ENCODE data around the gene FAM181A.

Gene FAM181A

DNA sequence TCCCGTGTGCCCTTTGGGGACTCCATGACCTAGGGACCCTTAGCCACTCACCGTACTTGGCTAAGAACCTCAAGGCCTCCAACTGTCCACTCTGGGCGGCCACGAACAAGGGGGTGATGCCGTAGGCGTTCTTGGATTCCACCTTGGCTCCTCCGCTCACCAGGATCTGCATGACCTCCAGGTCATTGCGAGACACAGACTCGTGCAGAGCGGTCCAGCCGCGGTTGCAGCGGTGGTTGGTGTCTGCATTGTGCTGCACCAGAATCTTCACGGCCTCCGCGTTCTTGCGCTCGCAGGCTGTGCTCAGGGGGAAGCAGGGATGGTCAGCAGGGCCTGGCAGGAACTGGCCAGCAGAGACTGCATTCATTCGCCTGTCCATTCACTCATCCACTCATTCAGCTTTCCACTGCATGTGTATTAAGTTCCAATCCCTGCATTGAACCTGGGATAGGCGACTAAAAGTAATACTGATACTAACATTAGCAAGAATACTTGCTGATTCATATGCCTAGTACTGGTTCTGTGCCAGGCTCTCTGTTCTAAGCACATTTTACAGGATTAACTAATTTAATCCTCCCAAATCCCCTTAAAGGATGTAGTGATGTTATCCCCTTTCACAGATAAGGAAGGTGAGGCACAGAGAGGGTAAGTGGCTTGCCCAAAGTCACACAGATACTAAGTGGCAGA is 23.9 kb downstream of the FAM181A start:
- DNase-seq (ENCODE audit: low read depth), result no peak

DNA sequence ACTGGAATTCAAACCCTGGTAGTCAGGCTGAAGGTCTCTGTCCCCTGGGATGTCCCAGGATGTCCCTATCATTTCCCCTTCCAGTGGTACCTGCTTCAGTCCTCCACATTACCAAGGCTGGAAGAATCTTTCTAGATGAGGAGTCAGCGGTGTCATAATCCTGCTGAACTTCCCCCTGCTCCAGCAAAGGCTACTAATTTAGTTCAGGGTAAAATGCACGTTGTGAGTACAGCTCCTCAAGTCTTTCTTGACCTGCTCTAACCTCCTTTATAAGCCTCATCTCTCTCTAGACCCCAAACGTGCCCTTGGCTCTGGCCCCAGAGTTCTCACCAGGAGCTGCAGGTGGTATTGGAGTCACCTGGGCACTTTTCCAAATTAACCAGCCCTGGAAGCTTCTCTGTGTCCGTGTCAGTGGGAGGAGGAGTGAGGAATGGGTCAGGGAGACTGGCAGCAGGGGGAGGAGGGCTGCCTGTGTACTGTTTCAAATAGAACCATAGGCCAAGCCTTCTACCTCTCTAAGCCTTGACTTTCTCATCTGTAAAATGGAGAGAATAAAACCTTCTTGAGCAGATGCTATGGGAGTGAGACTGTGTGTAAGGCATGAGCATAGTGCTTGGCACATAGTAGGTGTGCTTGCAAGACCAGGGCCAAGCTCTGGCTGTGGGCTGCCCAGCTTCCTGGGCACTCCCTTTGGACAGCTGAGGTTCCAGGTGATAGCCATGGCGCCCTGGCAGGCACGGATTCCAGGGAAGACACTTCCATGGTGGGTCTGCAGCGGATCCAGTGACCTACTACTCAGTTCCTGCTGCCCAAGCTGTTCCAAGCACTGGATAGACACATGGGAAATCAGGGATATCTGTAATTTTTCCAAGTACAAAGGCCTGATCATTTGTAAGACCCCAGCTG is 24.7 kb downstream of the FAM181A start:
- no peak for DNase-seq (ENCODE audit: low read depth)

DNA sequence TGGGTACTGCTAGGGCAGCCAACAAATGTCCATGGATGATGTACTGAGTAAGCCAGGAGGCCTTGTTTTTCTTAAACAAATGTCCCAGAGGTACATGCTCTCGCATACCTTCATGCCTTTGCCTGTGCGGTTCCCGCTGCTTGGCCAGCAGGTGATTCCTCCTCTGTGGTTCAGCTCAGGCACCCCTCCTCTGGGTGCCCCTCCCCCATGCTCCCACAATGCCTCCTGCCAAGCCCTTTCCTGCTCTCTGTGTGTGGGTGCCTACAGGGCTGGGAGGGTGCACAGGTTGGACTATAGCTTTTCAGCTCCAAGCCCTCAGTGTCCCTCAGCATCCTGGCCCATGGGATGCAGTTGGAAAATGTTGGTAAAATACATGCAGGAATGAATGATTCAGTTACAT is 25.7 kb downstream of the FAM181A start:
- DNase-seq (ENCODE audit: low read depth), result no peak

DNA sequence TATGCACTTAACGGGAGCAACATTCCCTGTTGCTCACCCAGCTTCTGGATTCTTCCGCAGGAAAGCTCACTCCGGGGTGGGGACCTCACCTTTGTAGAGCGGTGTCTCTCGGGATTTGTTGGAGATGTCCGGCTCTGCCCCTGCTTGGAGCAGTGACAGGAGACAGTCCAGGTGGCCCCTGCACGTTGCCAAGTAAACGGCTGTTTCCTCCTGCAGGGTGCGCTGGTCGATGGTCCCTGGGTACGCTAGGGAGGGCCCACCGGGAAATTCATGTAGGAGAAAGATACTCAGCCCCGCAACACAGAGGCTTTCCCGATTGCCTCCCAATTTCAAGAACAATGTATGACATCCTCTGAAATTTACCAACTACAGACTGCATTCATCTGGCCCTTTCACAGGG is 26.1 kb downstream of the FAM181A start:
- DNase-seq (ENCODE audit: low read depth), result no peak

DNA sequence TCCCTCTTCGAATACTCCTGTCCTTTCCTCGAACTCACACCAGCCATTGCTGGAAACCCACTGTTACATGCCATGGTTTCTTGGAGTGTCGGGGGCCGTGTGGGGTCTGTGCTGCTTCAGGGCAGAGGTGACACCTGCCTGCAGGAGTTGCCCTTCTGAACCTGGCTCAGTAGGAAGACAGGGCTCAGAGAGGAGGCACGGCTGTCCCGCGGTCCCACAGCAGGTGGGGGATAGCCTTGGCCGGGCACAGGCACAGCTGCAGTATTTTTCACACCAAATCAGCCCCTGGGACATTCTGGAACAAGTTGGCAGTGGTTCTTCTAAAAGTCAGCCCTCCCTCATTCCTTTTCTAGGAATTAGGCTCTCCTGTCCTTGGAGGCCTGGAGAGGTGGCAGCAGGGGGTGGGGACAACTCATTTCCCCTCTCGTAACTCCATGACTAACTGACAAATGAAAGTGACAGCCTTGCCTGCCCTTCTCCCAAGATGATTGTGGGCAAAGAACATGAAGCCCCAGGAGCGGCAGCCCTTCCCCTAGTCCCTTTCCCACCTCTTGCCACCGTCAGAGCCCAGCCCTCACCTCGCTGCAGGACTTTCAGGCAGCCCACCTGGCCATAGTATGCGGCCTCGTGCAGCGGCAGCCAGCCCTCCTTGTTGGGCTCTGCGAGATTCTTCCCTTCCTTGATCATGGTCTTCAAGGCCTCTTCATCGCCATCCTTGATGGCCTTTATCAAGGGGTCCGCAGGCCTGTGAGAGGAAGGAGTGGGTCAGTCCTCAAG is 26.8 kb downstream of the FAM181A start:
- no peak for DNase-seq (ENCODE audit: low read depth)

DNA sequence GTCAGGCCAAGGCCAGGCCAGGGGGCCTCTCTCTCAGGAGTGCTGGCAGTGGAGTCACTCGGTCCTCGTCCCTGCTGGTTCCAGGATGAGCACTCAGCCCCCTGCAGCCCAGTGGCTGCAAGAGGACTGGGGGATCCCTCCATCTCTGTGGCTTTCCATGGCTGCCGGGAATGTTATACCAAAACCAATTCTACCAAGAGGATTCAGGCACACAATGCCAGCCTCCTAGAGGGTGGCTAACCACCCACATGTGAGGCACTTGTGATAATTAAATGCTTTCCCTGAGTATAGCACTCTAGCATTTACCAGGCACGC is 27.3 kb downstream of the FAM181A start:
- DNase-seq (ENCODE audit: low read depth), result no peak

DNA sequence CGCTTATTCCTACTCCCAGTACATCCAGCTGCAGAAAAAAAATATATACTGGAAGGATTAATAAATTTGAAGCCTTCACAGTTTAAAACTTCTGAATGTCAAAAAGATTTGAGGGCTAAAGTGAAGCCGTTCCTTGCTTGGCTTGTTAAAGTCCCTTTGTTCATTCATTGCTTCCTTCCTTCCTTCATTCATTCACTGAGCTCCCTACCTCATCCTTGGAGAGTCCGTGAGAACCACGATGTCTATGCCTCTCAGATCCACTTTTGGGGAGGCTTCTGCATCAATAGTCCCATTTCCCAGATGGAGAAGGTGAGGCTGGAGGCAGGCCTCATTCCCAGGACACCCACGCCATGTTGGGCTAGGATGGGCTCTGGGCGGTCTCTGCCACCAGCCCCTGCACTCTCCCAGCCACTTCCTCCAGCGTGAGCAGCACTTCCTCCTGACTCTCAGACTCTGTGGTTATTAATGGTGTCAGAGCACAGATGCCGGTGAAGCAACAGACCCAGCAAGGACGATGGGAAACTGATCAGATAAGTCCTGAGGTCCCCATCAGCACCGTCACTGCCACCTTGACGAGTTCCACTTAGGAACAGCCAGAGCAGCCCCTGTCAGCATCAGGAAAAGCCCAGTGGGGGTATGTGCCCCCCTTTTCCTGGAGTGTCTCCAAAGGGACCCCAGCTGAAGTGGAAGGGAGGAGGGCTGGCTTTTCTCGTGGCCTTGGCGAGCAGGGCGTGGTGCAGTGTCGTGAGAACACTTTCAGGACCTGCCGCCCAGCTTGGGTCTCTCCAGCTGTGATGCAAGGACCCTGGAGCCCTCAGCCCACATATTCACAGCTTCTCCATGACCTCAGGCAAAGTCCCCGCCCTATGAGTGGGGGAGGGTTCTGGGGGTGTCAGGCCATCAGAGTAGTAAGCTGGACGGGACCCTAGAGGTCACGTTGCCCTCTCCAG is 28.0 kb downstream of the FAM181A start:
- DNase-seq (ENCODE audit: low read depth), result no peak

DNA sequence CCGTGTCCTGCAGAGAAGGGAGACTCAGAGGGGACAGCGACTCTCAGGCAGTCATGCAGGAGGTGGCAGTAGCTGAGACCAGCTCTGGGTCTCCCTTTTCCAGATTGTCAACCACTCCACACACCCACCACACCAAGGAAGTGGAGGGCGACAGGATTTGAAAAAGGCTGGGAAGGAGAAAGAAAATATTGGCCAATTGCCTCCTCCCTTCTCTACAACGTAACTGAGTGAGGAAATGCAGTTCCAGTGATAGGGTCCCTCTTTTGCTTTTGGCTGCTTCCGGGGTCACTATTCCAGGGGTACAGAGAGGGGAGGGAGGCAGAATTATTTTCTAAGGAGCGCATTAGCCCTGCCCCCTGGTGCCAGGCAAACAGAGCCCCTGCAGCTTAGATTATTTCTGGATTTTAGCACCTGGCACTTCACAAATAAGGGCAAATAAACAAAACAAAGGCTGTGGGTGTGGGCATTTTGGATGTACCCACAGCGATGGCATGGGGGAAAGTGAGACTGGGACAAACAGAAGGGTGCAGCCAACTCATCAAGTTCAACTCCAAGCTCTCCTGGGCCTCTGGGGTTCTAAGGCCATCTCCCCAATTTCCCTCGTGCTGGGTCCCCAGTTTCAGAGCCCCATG is 28.8 kb downstream of the FAM181A start:
- DNase-seq (ENCODE audit: low read depth), result no peak

DNA sequence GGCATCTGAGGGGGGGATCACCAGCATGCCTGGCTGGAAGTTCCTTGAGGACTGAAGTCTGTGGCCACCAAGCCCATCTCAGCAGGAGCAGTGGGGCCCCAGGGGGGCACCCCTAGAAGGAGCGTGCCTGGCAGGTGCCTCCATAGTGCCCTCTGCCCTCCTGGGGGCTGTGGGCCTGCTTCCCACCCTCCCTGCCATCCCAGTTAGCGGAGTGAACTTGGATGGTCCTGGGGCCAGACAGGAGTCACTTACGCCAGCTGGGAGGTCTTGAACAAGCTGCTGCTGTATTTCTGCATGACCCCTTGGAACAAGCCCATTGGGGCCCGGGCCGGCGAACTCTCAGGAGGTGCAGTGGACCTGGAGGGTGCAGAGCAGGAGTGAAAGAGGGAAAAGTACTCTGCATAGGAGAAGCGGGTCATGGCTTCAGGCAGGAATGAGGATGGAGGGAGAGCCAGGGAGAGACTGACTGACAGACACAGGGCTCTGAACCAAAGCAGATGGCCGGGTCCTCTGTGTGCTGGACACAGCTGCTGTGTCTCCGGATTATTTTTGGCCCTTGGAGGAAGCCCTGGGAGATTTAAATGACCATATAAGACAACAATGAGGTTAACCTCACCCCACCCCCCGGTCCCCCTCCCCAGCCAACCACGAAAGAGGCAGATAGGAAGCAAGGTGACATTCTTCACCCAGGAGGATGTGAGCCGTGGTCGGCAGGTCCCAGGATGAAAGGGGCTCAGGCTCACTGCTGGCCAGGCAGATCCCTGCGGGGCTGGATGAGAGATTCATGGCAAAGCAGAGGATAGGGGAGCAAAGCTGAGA is 29.6 kb downstream of the FAM181A start:
- DNase-seq (ENCODE audit: low read depth), result no peak

DNA sequence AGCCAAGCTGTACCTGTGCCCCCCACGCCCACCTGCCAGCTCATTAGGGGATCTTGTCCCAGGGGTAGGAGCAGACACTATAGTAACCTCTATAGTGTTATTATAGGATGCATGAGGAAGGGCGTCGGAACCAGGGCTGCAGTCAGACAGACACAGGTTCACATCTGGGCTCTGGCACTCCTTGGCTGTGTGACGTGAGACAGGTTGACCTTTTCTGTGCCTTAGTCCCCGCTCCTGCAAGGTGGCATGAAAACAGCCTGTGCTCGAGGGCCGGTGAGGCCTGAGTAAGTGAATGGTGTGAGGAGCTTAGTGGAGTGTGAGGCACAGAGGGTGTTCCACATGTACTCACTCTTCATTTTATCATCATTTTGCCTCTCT is 30.2 kb downstream of the FAM181A start:
- no peak for DNase-seq (ENCODE audit: low read depth)

DNA sequence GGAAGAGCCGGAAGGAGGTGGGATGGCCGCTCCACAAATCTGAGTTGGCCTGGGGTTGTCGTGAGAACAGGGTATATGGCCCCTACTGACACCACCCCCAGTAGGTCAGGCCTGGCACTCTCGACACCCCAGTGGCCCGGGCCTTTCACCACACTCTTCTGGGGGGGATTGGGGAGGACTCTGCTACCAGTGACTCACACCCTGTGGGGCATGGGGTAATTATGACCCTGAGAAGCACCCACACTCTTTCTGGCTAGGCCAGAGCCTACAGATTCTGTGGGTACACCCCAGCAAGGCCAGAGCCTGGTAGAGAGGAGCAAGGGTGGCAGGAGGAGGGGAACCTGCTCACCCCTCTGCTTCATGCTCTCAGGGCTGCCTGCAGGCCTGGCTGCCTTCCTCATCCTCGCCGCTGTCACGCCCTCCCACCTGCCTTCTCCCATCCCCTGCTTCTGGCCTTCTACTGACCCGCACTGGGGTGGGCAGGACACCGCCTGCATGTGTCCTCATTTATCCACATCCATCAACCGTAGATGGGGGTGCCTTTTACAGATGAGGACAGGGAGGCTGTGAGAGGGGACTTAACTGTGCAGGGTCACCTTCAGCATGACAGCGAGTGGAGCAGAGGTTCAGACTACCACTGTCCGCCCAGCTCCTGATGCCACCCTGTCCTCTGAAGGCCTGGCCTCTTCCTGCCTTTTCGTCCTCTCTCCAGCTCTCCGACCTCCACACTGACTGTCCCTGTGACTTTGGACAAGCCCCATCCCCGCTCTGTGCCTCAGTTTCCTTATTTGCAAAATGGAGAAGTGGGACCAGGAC is 30.8 kb downstream of the FAM181A start:
- DNase-seq (ENCODE audit: low read depth), result no peak

DNA sequence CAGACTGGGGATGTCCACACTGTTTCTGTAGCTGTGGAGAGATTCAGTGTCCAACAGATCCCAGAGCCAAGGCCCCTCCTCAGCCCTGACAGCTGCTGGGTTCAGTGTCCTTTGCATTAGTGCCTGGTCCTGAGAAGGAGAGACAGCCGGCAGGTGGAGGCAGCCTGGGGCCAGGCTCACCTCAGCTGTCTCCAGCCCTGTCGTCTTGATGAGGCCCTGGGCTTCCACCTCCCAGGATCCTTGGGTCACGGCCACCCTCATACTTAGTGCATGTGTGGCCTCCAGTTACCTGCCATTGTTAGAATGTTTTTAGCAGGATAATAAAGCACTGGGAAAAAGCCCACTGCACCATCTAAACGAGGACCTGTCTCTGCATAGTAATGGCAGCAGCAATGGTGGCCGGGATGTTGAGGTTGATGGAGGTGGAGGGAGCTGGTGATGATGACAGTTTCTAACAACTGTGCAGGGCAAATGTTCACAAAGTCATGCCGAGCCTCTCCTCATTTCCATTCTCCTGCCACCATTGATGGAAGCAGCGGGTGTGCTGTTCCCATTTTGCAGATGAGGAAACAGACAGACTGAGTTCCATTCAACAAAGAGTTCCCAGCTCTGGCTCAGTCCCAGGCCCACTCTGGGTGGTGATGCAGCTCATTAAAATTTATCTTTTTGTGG is 31.6 kb downstream of the FAM181A start:
- no peak for DNase-seq (ENCODE audit: low read depth)

DNA sequence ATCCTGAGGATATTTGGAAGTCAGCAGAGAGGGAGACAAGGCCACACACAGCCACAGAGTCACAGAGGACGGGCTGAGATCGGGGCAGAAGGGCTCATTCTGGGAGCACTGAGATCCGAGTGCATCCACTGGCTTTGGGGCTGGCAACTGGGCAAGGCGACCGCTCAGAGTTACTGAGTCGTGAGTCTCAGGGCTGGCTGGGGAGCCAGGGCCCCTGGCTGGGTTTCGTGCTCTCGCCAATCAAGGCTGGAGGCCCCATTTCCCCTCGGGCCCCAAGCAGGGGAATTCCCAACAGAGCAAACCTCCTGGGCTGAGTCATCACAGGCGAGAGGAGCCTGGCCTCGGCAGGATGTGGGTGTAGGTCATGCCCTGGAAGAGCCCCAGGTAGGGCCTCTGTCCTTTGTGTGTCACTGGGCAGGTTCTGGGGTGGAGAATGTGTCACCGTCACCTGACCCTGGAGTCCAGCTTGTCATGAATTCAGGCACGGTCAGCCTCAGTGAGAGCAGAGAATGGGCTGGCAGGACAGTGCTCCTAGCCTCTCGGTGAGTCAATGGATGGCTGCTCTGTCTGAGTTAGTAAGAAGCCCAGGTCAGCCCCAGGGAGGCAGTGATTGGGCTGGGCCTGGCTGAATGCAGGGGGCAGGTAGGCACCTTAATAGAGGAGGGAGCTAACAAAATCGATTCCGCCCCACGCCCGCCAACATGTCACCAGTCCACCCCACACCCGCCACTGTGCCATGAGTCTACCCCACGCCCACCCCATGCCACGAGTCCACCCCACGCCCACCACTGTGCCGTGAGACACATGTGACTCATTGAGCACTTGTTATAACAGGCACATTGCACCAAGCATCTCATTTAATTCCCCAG is 32.3 kb downstream of the FAM181A start:
- DNase-seq (ENCODE audit: low read depth), result peak; percentile 83

DNA sequence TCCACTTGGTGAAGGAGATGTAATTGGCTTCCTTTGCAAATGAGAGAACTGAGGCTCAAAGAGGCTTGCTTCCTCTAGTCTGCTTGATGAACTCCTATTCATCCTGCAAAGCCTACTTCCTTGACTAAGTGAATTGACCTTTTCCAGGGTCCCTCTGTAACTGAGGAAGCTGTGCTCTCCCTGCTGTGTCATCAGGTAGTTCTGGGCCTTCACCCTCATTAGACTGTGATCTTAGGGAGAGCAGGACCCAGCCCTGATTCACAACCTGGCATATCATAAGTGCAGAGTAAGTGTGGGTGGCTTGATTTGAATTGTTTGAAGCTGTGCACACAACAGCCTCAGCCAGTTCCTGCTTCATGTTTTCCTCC is 32.9 kb downstream of the FAM181A start:
- DNase-seq (ENCODE audit: low read depth), result no peak

DNA sequence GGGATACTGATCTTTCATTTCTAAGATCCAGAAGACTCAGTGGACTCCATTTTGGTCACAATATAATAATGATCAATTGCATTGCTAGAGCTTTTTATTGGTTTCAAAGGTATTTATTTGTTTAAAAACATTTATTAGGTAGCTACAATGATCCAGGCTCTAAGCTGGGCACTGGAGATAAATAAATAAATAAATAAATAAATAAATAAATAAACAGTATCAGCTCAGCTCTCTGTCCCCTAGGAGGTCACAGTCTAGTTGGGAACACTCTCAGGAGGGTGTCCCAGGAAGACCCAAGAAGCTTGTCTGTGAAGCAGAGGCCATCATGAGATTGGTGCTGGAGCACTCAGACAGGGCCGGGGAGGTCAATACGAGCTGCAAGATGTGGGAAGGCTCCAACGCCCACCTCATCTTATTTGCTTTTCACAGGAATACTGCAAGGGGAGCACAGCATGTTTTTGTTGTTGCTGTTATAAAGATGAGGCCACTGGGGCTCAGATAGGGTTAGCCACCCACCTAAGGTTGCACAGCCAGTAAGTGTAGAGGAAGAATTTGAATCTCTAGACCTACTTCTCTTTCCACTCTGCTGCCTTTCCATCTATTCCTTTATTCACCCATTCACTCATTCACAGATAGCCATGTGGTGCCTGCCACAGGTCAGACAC is 33.8 kb downstream of the FAM181A start:
- no peak for DNase-seq (ENCODE audit: low read depth)

DNA sequence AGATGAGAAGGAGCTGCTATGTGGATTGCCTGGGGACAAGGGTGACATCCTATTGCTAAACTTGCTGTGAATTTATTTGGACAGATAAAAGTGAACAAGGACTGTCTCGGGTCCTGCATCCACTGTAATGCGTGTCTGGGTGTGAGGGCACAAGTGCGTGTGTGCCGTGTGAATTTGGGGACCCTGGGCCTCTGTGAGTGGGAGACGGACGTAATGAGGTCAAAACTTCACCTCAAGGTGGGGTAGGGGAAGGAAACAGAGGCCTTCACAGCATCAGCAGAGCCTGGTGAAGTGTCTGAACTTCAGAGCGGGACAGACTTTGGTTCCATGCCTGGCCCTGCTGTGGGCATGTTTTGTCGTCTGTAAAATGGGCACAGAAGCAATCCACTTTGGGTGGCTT is 34.5 kb downstream of the FAM181A start:
- DNase-seq (ENCODE audit: low read depth), result no peak
